ENCODE measurements around the gene C11orf98.
"Not testable (repeated sequence)": the region's sequence is repeated elsewhere in the genome, so short reads cannot be mapped to it uniquely, and the experiment has no call there.

C11orf98 gene

GRCh38 chr11:62682518-62682917 lies 17.5 kb upstream of the C11orf98 start:
- DNase-seq (ENCODE audit: low read depth in 2 of 2): no peak

GRCh38 chr11:62680825-62681240 lies 15.8 kb upstream of the C11orf98 start:
- DNase-seq (ENCODE audit: low read depth in 2 of 2): no peak

- peak; percentile 71 to 86 for DNase-seq (ENCODE audit: low read depth in 2 of 2)
Measured at GRCh38 chr11:62678770-62679696, 14.0 kb upstream of the C11orf98 start, which contains the start of gene UBXN1. Gene UBXN1, minus strand, starts transcription at chr11:62679073. Its CDS starts 150 bp downstream, at chr11:62678923.

GRCh38 chr11:62678433-62678769 lies 13.4 kb upstream of the C11orf98 start:
- DNase-seq (ENCODE audit: low read depth in 2 of 2): no peak

- no peak for DNase-seq (ENCODE audit: low read depth in 2 of 2)
Measured at GRCh38 chr11:62677714-62678113, 12.7 kb upstream of the C11orf98 start.

GRCh38 chr11:62677156-62677555 lies 12.1 kb upstream of the C11orf98 start:
- DNase-seq (ENCODE audit: low read depth in 2 of 2): no peak

- no peak for DNase-seq (ENCODE audit: low read depth in 2 of 2)
Measured at GRCh38 chr11:62676698-62677097, 11.7 kb upstream of the C11orf98 start.

GRCh38 chr11:62675415-62675814 lies 10.4 kb upstream of the C11orf98 start:
- DNase-seq (ENCODE audit: low read depth in 2 of 2): not testable (repeated sequence)

DNA sequence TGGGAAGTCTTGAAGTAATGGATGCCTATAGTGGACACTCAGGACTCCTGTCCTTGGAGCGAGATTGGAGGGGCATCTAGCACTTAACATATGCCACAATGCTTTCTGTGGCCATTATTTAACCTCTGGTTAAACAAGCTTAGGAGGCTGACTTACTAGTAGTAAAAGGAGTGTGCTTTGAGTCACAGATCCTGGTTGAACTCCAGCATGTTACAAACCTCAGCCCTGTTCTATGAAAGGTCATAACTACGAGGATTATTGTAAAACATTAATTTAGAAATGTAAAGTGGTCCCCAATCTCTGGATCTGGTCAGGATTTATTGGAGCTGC lies 8.2 kb upstream of the C11orf98 start:
- DNase-seq (ENCODE audit: low read depth in 2 of 2): no peak

DNA sequence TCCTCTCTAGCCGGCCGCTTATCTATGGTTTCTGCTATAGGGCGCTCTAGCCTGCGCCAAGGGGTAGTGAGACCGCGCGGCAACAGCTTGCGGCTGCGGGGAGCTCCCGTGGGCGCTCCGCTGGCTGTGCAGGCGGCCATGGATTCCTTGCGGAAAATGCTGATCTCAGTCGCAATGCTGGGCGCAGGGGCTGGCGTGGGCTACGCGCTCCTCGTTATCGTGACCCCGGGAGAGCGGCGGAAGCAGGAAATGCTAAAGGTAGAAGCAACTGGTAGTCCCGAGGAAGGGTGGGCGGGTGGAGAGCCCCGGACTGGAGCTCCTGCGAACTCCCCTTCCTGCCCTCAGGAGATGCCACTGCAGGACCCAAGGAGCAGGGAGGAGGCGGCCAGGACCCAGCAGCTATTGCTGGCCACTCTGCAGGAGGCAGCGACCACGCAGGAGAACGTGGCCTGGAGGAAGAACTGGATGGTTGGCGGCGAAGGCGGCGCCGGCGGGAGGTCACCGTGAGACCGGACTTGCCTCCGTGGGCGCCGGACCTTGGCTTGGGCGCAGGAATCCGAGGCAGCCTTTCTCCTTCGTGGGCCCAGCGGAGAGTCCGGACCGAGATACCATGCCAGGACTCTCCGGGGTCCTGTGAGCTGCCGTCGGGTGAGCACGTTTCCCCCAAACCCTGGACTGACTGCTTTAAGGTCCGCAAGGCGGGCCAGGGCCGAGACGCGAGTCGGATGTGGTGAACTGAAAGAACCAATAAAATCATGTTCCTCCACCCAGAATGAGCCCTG lies 6.8 kb upstream of the C11orf98 start, which contains the start of the genes LBHD1 and UQCC3:
Gene LBHD1 (minus strand): TSS at position 660 of the 782 bp plus-strand sequence. CDS start 2,236 bp downstream, outside the sequence.
Gene UQCC3 (plus strand): TSS at position 66 of the 782 bp plus-strand sequence. CDS start 73 bp downstream, at position 139.
- peak in 1 of 2 experiments; percentile 69 for DNase-seq (ENCODE audit: low read depth in 2 of 2)

- DNase-seq (ENCODE audit: low read depth in 2 of 2): no peak
Measured at GRCh38 chr11:62671236-62671607, 6.2 kb upstream of the C11orf98 start.

DNA sequence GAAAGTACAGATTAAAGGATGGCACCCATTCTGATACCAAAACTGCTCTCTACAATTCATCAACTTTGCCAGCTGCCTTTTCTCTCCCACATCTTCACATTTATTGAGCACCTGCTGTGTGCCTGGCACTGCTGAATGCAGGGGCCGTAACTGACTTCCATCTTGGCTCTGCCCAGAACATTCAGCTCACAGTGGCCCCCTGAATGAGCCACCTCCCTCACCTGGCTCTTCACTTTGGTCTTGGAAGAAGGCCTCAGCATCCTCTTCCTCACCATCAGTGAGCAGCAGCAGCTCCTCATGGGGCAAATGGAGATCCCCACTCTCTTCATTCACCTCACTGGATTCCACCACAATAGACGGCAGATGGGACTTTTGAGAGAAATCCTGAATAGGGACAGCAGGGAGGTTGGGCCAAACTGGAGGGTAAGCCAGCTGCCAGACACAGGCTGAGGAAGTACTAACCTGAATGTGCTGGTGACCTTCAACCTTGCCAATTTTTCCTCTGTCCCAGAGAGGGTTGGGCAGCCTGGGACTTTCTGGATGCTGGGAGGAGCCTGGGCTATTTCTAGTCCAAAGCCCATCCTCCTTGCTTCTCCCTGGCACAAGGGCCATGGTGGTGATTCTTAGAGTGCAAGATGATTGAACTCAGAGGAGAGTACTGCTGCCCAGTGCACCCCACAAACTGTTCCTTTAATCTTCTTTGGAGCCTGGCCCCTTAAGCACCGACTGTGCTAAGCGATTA lies 4.6 kb upstream of the C11orf98 start:
- no peak for DNase-seq (ENCODE audit: low read depth in 2 of 2)

DNA sequence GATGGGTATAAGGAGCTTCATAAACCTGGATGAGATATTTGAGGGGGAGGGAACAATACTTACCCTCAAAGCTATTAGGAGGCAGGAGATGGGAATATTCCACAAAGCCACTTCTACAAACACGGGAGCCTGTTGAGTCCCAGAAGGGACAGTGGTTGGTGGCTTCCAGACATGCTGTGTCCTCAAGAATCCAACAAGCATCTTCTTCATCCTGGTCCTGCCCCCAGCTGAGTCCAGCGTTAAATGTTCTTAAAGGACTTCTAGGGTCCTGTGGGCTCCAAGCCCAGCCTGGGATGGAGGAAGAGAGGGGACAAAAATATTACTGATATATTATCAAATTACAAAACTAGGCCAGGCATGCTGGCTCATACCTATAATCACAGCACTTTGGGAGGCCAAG lies 2.5 kb upstream of the C11orf98 start:
- no peak for DNase-seq (ENCODE audit: low read depth in 2 of 2)

DNA sequence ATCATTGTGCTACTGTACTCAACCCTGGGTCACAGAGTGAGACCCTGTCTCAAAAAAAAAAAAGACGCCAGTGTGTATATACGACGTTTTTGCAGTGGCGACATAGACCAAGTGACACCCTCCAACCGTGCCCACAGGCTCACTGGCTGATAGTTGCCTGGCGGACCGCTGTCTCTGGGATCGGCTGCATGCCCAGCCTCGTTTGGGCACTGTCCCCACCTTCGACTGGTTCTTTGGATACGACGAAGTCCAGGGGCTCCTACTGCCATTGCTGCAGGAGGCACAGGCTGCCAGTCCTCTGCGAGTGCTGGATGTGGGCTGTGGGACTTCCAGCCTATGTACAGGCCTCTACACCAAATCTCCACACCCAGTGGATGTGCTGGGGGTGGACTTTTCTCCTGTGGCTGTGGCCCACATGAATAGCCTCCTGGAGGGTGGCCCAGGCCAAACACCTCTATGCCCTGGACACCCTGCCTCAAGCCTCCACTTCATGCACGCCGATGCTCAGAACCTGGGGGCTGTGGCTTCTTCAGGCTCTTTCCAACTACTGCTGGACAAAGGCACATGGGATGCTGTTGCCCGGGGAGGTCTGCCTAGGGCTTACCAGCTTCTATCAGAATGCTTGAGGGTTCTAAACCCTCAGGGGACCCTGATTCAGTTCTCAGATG lies 1.4 kb upstream of the C11orf98 start:
- DNase-seq (ENCODE audit: low read depth in 2 of 2): no peak

GRCh38 chr11:62665599-62666258 lies 719 bp upstream of the C11orf98 start:
- peak in 1 of 2 experiments; percentile 46 for DNase-seq (ENCODE audit: low read depth in 2 of 2)

GRCh38 chr11:62664405-62665074 lies 470 bp downstream of the C11orf98 start:
- peak in 1 of 2 experiments; percentile 33 for DNase-seq (ENCODE audit: low read depth in 2 of 2)

GRCh38 chr11:62656796-62657429 lies 8.1 kb downstream of the C11orf98 start:
- no peak for DNase-seq (ENCODE audit: low read depth in 2 of 2)

- no peak for DNase-seq (ENCODE audit: low read depth in 2 of 2)
Measured at GRCh38 chr11:62654297-62654696, 10.7 kb downstream of the C11orf98 start.

GRCh38 chr11:62652161-62653006 lies 12.6 kb downstream of the C11orf98 start:
- DNase-seq (ENCODE audit: low read depth in 2 of 2): no peak

Measured in stimulated activated CD4-positive, alpha-beta T cell treated with anti-CD3 and anti-CD28 coated beads, Interleukin-12 subunit alpha, Interleukin-12 subunit beta, amount 100 ng/mL, for 24 hours (primary cell).